CD4-positive, alpha-beta T cell treated with Interleukin-6 for 4 hours (primary cell): ENCODE measurements around the gene TPT1.
"Not testable (repeated sequence)": the region's sequence is repeated elsewhere in the genome, so short reads cannot be mapped to it uniquely, and the experiment has no call there.

Experiments used
- DNase-seq: peaks from one replicate; pipeline ENCODE4 v3.0.0-alpha.2; 2020; ENCODE audit warnings: mixed read lengths

TPT1 gene

GRCh38 chr13:45299194-45299593 is 41.8 kb downstream of the TPT1 start:
- no peak for DNase-seq

DNA sequence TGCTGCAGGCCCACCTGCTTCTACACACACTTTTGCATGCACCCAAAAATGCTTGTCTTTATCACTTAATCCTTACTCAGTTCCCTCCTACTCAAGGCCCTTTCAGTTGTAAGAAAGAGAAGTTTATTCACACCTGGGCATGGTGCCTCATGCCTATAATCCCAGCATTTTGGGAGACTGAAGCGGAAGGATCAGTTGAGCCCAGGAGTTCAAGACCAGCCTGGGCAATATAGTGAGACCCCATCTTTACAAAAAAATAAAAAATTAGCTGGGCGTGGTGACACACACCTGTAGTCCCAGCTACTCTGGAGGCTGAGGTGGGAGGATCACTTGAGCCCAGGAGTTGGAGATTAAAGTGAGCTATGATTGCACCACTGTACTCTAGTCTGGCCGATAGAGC is 42.4 kb downstream of the TPT1 start:
- not testable (repeated sequence) for DNase-seq

- no peak for DNase-seq
Observed at GRCh38 chr13:45298206-45298505, 42.8 kb downstream of the TPT1 start.

DNA sequence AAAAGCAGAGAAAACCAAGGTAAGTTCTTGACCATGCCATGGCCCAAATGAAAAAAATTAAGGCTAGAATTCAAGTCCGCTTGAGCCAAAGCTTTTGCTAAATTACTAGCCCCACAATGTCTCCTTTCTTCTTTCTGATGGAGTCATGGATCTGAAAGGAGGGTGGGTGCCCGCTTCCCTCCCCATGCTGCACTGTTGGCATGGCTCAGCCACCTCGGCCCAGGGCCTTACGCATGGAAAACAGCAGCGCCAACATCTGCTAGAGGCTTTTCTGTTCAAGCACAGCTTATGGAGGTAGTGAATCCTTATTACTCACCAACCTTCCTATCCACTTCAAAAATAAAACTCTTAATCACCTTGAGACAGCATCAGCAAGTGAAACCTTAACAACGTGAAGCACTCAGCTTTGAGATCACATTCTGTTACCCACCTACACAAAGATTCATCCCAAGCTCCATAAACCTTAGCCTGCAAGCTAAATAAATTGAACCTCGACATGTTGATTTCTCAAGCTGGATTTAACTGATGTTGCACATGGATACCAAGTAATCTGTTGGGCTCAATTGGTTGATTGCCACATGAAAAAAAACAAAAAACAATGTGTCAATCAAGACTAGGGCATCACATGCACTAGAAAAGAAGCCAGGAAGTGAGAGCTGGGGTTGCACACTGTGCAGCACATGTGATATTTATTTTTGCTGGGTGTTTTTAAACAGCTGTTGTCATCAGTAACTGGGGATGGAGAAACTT is 43.4 kb downstream of the TPT1 start:
- DNase-seq = no peak

GRCh38 chr13:45296259-45296658 is 44.7 kb downstream of the TPT1 start:
- DNase-seq = no peak

DNA sequence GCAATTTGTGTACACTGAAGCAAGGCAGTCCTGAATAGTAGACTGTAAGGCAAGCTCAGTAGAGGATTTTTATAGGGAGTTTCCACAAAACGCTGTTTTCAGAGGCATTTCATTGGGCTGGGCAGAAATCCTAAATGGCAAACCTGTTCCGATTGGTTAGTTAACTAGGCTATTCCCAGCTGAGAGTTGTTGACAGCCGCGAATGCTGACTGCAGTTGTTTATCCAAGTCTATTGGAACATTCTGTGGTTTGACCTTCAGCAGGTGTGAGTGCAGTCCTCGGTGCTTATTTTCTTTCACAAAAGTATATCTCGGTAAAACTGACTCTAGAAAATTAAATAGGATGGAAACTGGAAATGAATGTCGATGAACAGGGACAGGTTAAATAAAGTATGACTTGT is 45.4 kb downstream of the TPT1 start:
- DNase-seq = no peak

- no peak for DNase-seq
Observed at GRCh38 chr13:45292176-45292575, 48.8 kb downstream of the TPT1 start.

DNA sequence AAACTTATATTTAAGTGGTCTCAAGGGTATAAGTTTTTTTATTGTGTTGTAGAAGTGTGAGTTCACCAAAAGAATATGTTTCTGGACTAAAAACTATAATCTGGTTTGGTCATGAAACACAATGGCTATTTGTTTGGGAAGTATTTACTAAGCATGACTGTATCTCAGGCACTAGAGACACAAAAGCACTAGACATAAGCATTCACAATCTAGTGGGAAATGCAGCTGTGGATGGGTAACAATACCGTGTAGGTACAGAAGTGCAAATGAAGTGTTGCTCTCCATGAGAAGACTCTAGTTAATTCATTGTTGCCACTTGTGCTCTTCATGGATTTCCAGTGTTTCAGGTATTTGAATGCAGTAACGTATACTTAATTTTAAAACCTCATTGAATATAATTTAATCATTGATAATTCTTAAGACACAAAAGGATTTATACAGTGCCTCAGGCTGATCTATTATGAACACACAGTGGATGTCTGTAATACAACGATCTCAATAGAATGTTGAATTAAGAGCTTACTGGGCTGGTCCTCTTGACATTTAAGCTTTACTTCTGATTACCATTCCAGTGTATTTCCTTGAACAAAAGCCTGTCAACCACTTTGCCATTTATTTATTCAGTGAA is 50.9 kb downstream of the TPT1 start:
- no peak for DNase-seq
